GM18508 (cell line): ENCODE data around the gene FKBP14.

Source experiments
- ATAC-seq: cut with Tn5 transposase; IDR thresholded peaks from one replicate; pipeline ENCODE4 v1.9.1; 2021; ENCODE audit warnings: moderate number of reproducible peaks; ENCODE audit not compliant: insufficient read depth, unreplicated experiment

The FKBP14 gene

DNA sequence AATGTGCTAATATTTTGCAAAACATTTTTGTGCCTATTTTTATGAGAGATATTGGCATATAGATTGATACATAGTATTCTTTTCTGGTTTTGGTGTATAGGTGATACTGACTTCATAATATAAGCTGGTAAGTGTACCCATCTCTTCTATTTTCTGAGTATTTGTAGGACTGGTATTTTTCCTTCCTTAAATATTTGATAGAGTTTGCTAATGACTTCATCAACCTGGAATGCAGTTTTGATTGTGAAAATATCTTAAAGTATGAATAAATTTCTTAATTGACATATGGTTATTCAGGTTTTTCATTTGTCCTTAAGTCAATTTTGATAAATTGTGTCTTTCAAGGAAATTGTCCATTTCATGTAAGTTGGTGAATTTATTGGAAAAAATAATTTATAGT, 30.9 kb downstream of the FKBP14 start:
- no peak for ATAC-seq

DNA sequence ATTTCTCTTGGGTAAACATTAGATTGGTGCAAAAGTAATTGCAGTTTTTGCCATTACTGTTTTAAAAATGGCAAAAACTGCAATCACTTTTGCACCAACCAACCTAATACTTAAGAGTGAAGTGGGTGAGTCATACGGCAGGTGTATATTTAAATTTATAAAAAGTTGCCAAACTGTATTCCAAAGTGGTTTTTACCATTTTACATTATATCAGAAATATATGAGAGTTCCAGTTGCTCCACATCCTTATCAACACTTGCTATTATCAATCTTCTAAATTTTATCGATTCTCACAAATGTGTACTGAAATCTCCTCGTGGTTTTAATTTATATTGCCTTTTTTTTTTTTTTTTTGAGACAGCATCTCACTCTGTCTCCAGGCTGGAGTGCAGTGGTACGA, 33.4 kb downstream of the FKBP14 start:
- no peak for ATAC-seq

DNA sequence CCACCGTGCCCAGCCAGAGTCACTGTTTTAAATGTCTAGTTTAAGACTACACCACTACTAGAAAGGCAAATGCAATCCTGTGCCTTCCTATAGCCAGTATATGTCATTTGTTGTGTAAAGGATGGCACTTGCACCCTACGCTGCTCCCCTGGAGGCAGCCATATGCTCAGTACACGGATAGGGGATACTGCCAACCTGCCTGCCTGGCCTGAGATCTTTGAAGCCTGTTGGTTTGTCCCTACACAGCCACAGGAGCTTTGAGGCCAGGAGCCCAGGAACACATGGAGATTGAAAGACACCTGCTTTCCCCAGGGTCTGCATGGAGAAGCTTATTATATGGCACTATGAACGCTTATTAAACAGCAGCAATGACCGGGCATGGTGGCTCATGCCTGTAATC, 34.6 kb downstream of the FKBP14 start:
- no peak for ATAC-seq

DNA sequence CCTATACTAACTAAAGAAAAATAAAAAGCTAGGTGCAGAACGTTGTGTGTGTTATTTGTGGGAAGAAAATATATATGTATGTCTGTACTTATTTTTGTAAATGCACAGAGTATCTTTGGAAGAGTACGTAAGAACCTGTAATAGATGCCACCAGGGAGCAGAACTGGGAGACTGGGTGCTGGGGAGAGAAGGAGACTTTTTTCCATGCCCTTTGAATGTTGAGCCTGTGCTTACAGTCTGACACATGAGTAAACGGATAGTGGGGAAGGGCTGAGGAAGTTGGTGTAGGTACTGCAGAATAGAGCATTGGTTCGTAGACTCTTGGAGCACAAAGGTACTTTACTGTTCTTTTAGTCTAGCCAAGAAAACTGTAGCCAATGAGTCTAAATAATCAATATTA, 35.6 kb downstream of the FKBP14 start:
- no peak for ATAC-seq

DNA sequence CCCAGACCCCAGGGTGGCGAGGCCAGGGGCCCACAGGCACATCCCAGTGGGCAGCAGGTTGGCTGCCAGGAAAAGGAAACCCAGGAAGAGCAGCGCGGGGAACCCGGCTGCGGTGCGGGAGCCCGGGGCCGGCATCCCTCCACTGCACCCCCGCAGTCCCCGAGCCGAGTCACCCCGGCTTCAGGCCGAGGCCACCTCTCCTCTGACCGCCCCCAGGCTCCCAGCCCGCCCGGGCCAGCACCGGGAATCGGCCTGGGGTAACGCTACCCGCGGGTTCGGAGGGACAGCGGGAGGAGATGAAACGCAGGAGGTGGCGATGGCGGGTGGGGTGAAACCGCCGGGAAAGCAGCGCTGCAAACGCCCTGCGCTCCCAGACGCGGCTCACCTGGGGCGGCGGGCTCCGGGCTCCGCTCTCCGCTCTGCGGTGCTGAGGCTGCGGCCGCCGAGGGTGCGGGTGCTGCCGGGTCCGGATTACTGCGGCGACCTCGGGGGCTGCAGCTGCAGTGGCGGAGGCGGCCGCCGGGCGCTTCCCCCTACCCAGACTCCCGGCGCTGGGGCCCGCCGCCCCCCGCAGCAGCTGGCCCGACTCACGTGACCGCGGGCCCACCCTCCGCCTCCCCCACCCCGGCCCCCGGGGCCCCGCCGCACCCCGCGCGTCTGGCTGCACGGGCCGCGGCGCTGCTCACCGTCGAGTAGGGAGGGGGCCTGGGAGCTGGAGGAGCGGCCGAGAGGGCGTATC, 37.1 kb downstream of the FKBP14 start, which contains the start of gene SCRN1:
Gene SCRN1, minus strand, starts transcription at position 545 of the 739 bp plus-strand sequence. CDS start 20,734 bp downstream, outside the sequence.
- ATAC-seq, result no peak

DNA sequence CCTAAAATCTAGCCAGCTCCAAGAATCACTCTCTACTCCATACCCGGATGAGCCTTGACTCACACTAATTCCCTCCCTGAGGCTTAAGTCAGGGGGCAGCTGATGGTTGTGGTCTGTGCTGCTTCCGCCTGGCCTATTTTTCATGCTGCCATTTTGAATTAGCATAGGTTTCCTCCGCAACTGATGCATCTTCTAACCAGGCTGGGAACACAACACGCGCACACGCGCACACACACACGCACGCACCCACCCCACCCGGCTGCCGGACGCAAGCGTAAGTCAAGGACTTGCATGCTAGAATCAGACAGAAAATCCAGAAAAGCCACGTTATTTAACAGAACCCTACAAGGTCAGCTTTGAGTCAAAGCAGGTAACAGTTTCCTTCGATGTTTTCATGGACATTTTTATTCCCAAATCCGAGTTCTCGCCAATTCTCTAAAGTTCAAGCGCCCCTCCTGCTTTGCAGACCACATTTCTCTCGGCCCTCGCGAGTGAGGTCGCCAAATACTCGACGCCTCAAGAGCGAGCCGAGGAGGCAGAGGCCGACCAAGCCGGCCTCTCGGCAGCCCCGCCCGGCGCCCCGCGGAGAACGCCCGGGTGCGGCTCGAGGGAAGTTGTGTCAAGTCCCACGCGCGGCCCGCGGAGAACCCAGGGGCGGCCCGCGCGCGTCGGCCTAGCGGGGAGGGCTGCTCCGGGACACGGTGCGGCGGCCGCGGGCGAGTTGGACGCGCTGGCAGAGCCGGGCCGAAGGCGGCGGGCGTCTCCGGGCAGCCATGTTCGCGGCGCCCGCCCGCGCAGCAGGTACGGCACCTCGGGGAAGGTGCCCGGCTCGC, 37.9 kb downstream of the FKBP14 start:
- no peak for ATAC-seq

DNA sequence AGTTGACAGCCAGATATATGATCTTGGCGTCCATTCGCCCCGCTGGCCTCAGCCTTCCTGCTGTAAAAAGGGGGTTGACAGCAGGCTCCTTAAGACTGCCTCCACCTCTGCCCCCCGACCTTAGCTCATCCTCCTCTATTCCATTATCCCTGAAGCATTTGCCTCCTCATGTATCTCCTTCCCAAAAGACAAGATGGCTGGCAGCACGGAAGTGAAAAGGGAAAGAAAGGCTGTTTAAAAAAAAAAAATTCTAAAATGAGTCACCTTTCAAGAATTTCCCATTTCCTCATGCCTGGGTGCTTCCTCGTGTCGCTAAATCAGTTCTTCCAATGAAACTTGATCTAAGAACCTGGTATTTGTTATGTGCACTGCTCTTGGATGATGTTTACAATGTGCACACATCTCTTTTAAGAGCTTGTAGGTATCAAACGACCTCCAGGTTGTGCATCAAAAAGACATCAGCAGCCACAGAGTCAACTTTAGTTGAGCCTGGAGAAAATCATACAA, 38.6 kb downstream of the FKBP14 start:
- ATAC-seq, result no peak

DNA sequence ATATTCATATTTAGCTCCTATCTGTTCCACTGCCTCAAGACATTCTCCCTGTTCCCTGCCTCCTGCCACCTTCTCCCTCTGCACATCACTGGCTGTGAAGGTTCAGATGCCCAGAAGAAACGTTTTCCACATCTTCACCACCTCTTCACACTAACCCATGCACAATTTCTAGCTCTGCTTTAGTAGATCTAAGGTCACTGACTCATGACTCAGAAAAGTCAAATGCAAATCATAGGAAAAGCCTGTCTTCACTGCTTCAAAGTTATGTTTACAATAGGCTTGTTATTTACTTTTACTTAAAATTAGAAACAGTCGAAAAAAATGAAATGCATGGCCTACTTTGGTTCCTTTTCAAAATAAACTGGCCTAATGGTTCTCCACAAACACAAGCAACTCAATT, 39.4 kb downstream of the FKBP14 start:
- ATAC-seq, result no peak

DNA sequence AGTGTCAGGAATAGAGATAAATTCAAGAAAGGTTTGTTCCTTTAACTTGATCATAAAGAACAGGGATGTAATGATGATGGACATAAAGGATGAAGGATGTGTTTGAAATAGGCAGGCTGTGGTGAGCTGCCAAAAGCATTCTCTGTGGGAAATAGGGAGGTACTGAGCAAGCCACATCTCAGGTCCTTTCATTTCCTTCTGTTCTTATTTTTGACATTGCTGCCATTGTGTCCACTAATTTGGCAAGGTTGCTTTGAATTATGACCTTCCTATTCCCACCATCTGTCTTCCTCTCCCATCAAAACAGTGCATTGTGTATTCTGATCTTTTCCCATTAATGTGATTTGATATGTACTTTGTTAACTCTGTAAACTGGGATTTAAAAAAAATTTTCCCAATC, 46.4 kb downstream of the FKBP14 start:
- ATAC-seq, result no peak

DNA sequence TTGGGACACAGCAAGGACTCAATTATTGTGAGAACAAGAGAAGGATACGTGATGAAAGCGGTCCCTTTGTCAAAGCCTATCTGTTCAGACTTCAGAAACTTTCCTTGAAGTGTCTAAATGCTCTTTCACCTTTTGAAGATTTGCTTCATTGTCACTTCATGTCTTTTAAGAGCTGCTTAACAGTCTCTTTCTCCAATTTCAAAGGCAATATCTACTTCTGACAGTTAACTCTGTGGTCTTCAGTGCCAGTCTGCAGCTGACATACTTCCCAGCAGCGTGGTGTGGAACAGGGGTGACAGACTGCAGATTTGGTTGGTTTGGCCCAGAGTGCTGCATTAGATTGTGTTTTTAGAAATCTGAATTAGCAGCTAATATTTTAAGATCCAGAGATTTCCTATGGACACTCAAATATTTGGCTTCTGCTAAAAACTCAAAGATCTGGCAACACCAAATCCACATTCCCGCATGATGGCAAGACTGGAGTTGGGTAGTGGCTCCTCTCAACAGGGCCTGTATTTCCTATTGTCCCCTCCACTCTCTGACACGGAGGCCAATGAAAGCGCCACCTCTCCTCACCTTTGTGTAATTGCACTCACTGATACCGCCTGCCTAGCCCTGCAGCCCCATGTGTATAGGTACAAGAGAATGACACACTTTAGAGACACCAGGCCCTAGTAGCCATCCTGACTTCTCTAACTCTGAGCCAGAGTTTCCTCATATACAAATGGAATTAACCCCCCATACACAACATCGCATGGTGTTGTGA, 48.4 kb downstream of the FKBP14 start:
- no peak for ATAC-seq

DNA sequence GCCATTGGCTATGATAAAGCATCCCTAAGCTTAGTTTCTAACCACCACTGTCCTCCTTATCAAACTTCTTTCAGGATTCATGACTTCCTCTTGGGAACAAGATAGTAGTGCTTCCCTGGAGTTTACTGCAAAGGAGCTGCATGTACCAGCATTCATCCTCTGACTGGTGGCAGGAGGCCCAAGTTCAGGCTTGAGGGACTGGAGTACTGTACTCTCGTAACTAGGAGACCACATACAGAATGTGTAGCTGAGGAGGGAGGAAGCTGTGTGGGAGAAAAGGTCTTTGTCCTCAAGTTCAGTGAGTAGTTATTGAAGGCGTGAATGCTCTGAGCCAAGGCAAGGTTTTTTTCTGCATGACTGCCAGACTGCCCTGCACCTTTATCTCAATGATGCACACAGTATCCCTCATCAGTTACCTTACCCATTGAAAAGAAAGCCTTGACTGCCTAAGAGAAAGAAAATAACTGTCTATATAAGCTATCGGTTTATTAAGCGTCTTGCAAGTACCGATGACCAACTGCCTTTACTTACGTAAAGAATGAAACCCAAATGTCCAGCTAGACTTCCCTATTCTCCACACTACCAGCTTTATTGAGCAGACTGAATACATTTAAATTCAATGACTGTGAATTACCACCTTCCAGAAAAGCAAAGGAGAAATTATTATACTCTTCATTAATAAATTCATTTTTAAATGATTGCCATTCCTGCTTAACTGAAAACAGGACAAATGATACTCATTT, 49.7 kb downstream of the FKBP14 start:
- ATAC-seq, result no peak

DNA sequence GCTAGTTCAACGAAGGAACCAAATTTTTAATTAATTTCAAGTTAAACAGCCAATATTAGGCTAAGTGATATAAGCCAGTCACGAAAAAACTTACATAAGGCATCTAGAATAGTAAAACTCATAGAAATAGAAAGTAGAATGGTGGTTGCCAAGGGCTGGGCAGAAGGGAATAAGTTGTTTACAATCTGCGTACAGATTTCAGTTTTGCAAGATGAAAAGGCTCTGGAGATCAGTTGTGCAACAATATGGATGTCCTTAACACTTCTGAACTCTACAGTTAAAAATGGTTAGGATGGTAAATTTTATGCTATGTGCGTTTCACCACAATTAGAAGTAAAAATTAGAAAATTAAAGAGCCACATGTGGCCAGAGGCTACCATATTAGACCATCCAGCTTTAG, 50.2 kb downstream of the FKBP14 start:
- ATAC-seq, result no peak

DNA sequence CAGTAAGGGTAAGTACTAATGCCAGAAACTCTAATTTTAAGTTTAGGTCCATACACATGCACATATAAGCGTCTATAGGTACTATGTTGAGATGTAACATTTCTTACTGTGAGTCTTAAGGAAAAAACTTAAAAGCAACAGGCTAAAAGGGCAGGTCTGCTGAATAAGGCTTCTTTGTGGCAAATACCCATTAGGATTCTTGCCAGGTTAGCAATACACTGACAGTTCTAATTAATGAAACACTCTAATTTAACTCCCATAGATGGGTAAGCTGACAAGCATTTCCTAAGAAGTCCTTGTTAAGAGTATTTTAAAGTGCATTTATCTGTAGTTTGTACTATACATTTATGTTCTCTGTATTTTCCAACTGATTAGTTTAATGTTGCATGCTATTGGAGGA, 50.9 kb downstream of the FKBP14 start:
- no peak for ATAC-seq

DNA sequence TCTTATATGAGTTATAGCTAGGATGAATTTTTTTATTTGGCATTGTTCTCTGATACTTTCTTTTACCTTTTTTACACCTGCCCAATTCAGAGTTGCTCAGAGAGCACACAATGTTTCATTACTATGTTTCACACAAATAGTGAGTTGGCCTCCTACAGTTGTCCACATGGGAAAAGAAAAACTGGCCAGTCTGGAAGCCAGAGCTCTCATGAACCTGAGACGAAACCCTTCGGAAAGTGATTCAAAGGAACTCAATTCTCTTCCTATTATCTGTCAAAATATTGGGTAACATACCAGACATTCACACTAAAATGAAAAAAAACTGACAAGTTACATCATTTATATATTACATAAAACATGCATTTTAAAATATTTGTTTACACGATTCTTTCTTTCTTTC, 52.2 kb downstream of the FKBP14 start:
- ATAC-seq, result no peak

DNA sequence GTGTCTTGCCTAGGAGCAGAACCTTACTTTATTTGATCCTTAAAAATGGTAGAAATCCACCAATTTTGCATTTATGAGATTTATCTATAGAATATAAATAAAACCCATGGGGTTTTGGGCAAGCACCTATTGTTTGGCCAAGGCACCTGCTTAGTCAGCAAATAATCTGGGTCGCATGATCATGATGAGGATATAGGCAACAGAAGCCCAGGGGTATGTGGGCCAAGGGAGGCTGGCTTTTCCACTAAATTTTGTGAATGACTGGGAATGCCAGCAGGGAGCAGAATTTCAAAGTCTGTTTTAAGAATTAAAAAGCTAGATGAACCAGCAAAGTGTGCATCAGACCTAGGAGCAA, 54.2 kb downstream of the FKBP14 start:
- ATAC-seq, result no peak

DNA sequence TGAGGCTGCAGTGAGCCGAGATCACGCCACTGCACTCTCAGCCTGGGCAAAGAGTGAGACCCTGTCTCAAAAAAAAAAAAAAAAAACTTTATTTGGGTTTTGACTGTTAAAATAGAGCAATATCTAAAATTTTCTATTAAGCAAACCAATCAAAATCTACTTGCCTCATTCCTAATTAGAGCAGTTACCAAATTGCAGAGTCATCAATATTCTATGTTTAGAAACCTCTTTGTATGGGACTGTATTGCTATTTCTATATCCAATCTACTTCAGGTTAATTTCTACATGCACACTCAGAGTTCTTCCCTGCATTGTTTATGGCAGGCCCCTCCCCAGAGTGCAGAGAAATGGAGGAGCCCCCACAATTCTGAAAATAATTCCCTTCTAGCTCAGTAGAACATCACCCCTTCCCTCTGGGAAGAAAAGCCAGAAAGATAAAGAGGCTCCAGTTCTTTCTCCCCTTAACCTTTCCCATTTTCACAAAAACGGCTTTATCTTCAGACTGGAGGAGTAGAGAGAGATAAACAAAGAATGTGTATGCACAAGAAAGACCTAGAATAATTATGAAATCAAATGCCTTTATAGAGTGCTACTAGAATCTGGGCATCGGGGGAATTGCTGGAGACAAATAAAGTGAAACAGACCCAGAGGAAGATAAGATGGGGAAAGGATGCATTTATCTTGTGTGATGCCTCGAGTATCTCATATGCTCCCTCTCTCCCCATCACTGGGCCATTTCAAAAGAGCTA, 54.8 kb downstream of the FKBP14 start:
- ATAC-seq, result no peak

DNA sequence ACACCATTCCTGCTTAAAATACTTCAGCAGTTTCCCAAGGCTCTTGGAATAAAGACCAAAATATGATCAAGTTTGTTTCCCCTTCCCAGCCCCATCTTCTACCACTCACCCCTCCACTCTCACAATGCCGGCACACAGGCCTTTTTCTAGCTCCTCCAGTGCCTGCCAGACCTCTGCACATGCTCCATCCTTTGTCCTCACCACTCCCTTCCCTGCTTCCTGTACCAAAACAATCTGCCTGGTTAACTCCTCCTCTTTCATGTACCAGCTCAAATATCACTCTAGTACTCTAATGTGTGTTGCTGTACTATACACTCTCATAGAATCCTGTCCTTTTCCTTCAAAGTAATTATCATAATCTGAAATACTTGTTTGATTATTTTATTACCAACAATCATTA, 56.3 kb downstream of the FKBP14 start:
- no peak for ATAC-seq

DNA sequence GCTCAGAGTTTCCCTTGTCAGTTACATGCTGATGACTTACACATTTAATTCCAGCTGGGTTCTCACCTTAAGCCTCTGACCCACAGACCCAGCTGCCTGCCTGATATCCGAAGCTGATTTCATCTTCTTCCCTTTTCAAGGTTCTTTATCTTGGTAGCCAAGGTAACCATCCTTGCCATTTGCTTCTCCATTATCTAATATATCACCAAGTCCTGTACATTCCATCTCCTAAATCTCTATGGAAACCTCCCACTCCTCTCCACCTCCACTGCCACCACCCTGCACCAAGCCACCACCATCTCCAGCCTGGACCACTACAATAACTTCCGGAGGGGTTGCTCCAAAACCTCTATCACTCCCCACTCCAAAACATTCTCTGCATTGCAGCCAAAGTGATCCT, 56.8 kb downstream of the FKBP14 start:
- no peak for ATAC-seq

DNA sequence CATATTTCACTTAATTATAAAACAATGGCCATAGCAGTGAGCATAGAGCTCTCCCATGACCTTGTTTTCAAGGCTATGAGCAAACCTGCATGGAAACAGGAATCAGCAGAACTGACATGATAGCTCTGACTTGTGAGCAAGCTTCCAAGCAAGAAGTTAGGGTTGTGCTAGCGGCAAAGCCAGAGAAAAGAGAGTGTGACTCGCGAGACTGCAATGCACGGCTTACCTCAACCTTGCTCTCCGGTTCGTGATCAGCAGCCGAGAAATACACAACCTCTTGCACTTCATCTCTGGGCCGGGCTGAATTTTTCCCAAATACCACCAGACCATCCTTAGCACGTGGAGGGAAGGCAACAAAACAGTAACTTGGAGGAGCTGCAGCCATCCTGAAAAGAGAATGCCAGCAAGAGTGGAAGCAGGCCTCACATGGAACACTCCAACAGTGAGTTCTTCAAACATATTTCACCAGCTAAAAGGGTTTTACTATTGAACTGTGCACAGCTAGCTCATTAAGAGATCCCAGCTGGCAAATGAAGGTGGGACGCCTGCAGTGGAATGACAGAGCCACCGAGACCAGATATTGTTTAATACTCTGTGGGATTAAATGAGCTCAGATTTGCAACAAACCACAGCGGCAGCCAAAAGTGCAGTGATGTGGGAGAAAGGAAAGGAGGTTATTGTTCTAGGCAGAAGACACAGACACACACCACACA, 57.7 kb downstream of the FKBP14 start:
- ATAC-seq, result no peak
